ENCODE measurements around the gene KCNH4. TPM values are rescaled to one million over a fixed set of nuclear protein-coding genes. Genes with fewer than 3 reads are reported as not detected.
"Not testable (repeated sequence)": the region's sequence is repeated elsewhere in the genome, so short reads cannot be mapped to it uniquely, and the experiment has no call there.

The KCNH4 gene
- total and polyA plus RNA-seq, 4 donors, result 0.01 TPM; not detected in 3

DNA sequence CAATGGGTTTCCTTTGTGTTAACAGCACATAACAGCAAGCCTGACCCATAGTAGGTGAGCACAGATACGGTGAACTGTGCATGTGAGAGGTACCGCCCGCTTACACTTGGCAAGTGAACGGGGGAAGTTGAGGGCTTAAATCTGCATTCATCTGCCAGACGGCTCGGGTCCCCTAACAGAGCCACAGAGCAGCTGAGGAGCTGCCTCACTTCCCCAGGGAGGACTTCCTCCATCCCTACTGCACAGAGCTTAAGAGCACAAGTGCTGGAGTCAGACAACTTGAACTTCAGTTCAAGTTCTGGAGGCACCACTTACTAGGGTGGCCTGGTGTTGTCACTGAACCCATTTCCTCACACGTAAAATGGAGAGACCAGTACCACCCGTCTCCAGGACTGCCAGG is 39.6 kb downstream of the KCNH4 start:
- 84% methylated on average over 8 of the region's 8 CpGs for WGBS
- H3K4me3 ChIP-seq (ENCODE audit: low read depth in 1 of 3, low read length in 3 of 3), result no peak overlapping the region
- H3K27me3 ChIP-seq (ENCODE audit: control insufficient read depth in 4 of 4, insufficient read depth in 4 of 4, low read length in 3 of 4), result no peaks in the 10 kb centered on the region
- peaks cover 3 to 19% (median 8%) of the 10 kb centered on the region in 4 donors for H3K4me1 ChIP-seq (ENCODE audit: control insufficient read depth in 4 of 4, insufficient read depth in 4 of 4, low read length in 3 of 4)
- peaks cover 5 to 10% (median 6%) of the 10 kb centered on the region in 4 donors for H3K36me3 ChIP-seq (ENCODE audit: control insufficient read depth in 4 of 4, insufficient read depth in 3 of 4, low read depth in 1 of 4, low read length in 3 of 4)
- no peak for DNase-seq (ENCODE audit: low spot score)
- TF ChIP-seq NR2F2 (IDR thresholded peaks at IDR 0.05) (no peak), YY1 (IDR thresholded peaks at IDR 0.05) (no peak), EGR1 (IDR thresholded peaks at IDR 0.05; ENCODE audit: low read depth in 2 of 2) (no peak), JUND (IDR thresholded peaks at IDR 0.05) (no peak), FOXA2 (IDR thresholded peaks at IDR 0.05) (no peak), GABPA (IDR thresholded peaks at IDR 0.05 in 1 of 2, conservative IDR thresholded peaks at IDR 0.05 in 1 of 2) (no peak), HNF4G (IDR thresholded peaks at IDR 0.05) (no peak)
- TF ChIP-seq, protein P1, sequence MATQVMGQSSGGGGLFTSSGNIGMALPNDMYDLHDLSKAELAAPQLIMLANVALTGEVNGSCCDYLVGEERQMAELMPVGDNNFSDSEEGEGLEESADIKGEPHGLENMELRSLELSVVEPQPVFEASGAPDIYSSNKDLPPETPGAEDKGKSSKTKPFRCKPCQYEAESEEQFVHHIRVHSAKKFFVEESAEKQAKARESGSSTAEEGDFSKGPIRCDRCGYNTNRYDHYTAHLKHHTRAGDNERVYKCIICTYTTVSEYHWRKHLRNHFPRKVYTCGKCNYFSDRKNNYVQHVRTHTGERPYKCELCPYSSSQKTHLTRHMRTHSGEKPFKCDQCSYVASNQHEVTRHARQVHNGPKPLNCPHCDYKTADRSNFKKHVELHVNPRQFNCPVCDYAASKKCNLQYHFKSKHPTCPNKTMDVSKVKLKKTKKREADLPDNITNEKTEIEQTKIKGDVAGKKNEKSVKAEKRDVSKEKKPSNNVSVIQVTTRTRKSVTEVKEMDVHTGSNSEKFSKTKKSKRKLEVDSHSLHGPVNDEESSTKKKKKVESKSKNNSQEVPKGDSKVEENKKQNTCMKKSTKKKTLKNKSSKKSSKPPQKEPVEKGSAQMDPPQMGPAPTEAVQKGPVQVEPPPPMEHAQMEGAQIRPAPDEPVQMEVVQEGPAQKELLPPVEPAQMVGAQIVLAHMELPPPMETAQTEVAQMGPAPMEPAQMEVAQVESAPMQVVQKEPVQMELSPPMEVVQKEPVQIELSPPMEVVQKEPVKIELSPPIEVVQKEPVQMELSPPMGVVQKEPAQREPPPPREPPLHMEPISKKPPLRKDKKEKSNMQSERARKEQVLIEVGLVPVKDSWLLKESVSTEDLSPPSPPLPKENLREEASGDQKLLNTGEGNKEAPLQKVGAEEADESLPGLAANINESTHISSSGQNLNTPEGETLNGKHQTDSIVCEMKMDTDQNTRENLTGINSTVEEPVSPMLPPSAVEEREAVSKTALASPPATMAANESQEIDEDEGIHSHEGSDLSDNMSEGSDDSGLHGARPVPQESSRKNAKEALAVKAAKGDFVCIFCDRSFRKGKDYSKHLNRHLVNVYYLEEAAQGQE (IDR thresholded peaks at IDR 0.05), result no peak
- TF ChIP-seq, protein P2, sequence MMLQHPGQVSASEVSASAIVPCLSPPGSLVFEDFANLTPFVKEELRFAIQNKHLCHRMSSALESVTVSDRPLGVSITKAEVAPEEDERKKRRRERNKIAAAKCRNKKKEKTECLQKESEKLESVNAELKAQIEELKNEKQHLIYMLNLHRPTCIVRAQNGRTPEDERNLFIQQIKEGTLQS (IDR thresholded peaks at IDR 0.05), result no peak
- TF ChIP-seq, protein P3, sequence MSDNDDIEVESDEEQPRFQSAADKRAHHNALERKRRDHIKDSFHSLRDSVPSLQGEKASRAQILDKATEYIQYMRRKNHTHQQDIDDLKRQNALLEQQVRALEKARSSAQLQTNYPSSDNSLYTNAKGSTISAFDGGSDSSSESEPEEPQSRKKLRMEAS (IDR thresholded peaks at IDR 0.05), result no peak
- H3K27ac ChIP-seq (ENCODE audit: low read depth in 1 of 2, low read length in 2 of 2), result no peak overlapping the region
- no peak overlapping the region for H3K9ac ChIP-seq (ENCODE audit: low read depth in 1 of 2, low read length in 2 of 2)
- H3K9me3 ChIP-seq (ENCODE audit: control insufficient read depth in 4 of 4, low read length in 3 of 4), result no peaks in the 10 kb centered on the region

DNA sequence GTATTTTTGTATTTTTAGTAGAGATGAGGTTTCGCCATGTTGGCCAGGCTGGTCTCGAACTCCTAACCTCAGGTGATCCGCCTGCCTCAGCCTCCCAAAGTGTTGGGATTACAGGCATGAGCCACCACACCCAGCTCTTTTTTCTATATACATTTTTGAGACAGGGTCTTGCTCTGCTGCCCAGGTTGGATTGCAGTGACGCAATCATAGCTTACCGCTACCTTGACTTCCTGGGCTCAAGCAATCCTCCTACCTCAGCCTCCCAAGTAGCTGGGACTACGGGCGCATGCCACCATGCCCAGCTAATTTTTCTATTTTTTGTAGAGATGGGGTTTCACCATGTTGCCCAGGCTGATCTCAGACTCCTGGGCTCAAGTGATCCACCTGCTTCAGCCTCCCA is 40.3 kb downstream of the KCNH4 start:
- not testable (repeated sequence) for H3K4me3 ChIP-seq (ENCODE audit: low read depth in 1 of 3, low read length in 3 of 3); H3K27me3 ChIP-seq (ENCODE audit: control insufficient read depth in 4 of 4, insufficient read depth in 4 of 4, low read length in 3 of 4); DNase-seq (ENCODE audit: low spot score); H3K9me3 ChIP-seq (ENCODE audit: control insufficient read depth in 4 of 4, low read length in 3 of 4); H3K9ac ChIP-seq (ENCODE audit: low read depth in 1 of 2, low read length in 2 of 2); H3K27ac ChIP-seq (ENCODE audit: low read depth in 1 of 2, low read length in 2 of 2)
- peaks cover 5 to 10% (median 6%) of the 10 kb centered on the region in 4 donors for H3K36me3 ChIP-seq (ENCODE audit: control insufficient read depth in 4 of 4, insufficient read depth in 3 of 4, low read depth in 1 of 4, low read length in 3 of 4)
- H3K4me1 ChIP-seq (ENCODE audit: control insufficient read depth in 4 of 4, insufficient read depth in 4 of 4, low read length in 3 of 4), result peaks cover 9 to 25% (median 13%) of the 10 kb centered on the region in 4 donors
- WGBS, result 97% methylated on average over 7 of the region's 7 CpGs

DNA sequence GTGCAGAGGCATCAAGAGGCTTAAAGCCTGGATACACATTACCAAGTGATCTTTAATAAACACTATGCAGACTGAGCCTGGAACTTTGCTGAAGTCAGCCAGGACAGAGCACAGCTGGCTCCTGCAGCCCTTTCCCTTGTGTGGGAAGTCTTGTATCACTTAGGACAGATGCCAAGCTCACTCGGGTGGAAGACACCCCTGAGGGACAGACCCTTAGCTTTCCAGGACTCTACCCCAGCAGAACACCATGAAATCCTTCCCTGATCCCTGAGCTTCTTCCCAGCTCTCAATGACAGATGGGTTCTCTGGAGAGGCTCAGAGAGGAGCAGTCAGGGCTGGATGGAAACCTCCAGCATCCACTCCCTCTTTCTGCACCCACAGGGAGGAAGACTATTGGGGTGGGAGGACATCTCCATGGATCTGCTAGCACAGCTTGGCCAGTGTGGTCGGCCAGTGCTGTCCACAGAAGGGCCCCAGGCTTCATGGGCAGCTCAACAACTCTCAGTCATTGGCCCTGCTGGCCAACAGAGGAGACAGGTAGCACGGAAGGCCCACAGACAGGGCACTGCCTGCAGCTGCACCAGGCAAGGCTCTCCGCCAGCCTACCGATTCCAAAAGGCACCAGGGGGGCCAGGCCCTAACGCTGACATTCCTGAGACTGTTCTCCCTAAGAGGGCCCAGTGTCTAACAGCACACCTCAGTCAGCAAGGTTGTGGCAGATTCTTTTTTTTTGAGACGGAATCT is 42.0 kb downstream of the KCNH4 start:
- WGBS, result 82% methylated on average over 7 of the region's 7 CpGs
- H3K9me3 ChIP-seq (ENCODE audit: control insufficient read depth in 4 of 4, low read length in 3 of 4), result no peaks in the 10 kb centered on the region
- TF ChIP-seq TAF1 (conservative IDR thresholded peaks at IDR 0.05), result no peak
- no peak for TF ChIP-seq FOXA2 (IDR thresholded peaks at IDR 0.05)
- TF ChIP-seq, protein P4, sequence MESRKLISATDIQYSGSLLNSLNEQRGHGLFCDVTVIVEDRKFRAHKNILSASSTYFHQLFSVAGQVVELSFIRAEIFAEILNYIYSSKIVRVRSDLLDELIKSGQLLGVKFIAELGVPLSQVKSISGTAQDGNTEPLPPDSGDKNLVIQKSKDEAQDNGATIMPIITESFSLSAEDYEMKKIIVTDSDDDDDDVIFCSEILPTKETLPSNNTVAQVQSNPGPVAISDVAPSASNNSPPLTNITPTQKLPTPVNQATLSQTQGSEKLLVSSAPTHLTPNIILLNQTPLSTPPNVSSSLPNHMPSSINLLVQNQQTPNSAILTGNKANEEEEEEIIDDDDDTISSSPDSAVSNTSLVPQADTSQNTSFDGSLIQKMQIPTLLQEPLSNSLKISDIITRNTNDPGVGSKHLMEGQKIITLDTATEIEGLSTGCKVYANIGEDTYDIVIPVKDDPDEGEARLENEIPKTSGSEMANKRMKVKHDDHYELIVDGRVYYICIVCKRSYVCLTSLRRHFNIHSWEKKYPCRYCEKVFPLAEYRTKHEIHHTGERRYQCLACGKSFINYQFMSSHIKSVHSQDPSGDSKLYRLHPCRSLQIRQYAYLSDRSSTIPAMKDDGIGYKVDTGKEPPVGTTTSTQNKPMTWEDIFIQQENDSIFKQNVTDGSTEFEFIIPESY (IDR thresholded peaks at IDR 0.05), result no peak
- no peak for TF ChIP-seq NR2F2 (IDR thresholded peaks at IDR 0.05)
- no peak for TF ChIP-seq RXRA (IDR thresholded peaks at IDR 0.05)
- no peak for TF ChIP-seq GABPA (IDR thresholded peaks at IDR 0.05 in 1 of 2, conservative IDR thresholded peaks at IDR 0.05 in 1 of 2)
- TF ChIP-seq HNF4G (IDR thresholded peaks at IDR 0.05), result no peak
- DNase-seq (ENCODE audit: low spot score), result no peak
- H3K9ac ChIP-seq (ENCODE audit: low read depth in 1 of 2, low read length in 2 of 2), result no peak overlapping the region
- peaks cover 0 to 7% (median 5%) of the 10 kb centered on the region in 4 donors for H3K36me3 ChIP-seq (ENCODE audit: control insufficient read depth in 4 of 4, insufficient read depth in 3 of 4, low read depth in 1 of 4, low read length in 3 of 4)
- H3K4me3 ChIP-seq (ENCODE audit: low read depth in 1 of 3, low read length in 3 of 3), result no peak overlapping the region
- no peak overlapping the region for H3K27ac ChIP-seq (ENCODE audit: low read depth in 1 of 2, low read length in 2 of 2)
- no peaks in the 10 kb centered on the region for H3K27me3 ChIP-seq (ENCODE audit: control insufficient read depth in 4 of 4, insufficient read depth in 4 of 4, low read length in 3 of 4)
- H3K4me1 ChIP-seq (ENCODE audit: control insufficient read depth in 4 of 4, insufficient read depth in 4 of 4, low read length in 3 of 4), result peaks cover 16 to 40% (median 18%) of the 10 kb centered on the region in 4 donors
